ENCODE results near the gene C8A.
A peak's percentile ranks its signal among the peaks of the same experiment; 100 is the strongest.

Gene C8A

DNA sequence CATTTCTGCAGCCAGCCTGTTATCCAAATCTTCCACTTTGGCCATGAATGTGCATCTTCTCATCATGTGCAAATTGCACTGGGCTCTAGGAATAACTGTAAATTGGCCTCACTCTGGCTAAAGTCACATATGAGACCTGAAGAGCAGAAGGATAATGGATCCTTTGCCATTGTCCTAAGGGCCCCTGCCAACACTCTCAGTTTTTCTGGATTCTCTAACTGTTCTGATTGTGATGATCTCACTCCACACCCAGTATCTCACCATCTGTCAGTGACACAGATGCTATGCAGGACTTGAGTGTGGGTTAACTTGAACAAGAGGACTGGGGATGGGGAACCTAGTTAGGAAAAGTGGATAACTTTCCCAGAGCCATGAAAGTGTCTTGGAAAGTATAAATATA lies 26.9 kb upstream of the C8A start:
- TF ChIP-seq GATA1 (IDR thresholded peaks at IDR 0.05; ENCODE audit: low read depth, low read length) (no peak), POLR2A (IDR thresholded peaks at IDR 0.05; ENCODE audit: low read length) (no peak)
- DNase-seq = no peak

- no peak for TF ChIP-seq GATA1 (IDR thresholded peaks at IDR 0.05; ENCODE audit: low read depth, low read length)
- TF ChIP-seq POLR2A (IDR thresholded peaks at IDR 0.05; ENCODE audit: low read length) = no peak
- DNase-seq = no peak
Measured at GRCh38 chr1:56830052-56830451, 24.5 kb upstream of the C8A start.

DNA sequence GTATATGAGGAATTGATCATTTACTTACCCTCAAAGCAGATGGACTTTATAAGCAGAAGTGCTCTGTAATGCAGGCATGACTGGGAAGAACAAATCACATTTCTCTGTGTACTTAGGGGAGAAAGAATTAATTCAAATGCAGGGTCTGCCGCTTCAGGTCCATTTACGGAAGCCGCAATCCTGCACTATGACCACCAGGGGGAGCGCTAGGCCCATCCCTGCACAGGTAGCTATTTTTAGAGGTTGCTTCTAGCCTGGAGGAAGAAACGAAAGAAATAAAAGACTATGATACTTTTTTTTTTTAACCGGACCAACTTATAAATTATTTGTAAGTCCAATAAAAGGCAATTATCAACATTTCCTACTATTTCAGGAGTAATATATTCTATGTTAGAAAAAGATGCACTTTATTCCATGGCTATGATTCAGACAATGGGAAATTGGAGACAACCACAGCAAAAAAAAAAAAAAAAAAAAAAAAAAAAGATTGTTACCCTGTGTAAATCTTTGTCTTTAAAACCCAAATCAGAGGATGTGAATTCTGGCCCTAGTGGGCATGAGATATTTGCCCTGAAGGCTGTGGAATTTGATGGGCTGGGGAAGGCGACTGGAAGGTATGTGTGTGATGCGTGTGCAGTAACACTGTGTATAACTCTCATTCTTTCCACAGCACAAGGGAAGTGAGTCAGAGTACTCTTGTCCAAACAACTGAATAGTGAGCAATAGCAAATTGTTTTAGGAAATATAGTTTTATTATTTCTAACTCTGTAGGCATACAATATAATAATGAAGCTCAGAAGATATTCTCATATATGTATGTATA lies 22.5 kb upstream of the C8A start:
- DNase-seq = peak; percentile 61 to 82
- no peak for TF ChIP-seq GATA1 (IDR thresholded peaks at IDR 0.05; ENCODE audit: low read depth, low read length)
- no peak for TF ChIP-seq POLR2A (IDR thresholded peaks at IDR 0.05; ENCODE audit: low read length)

DNA sequence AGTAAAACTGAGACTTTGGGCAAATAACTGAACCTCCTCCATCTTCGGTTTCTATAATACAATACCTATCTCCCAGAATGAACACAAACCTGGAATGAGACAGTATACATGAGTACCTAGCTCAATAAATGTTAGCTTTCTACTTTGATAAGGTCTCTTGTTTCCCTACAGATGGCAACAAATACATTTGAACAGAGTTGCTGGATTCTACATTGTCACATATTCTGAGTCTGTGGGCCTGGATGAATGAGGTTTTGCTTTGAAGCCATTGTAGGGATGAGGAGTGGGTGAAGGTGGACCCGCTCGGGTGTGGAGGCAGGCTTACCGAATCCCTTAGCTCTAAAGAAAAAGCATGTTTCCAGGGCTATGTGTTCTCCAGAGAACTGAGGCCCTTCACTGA lies 21.5 kb upstream of the C8A start:
- no peak for TF ChIP-seq GATA1 (IDR thresholded peaks at IDR 0.05; ENCODE audit: low read depth, low read length)
- DNase-seq = no peak

GRCh38 chr1:56834137-56834900 lies 20.3 kb upstream of the C8A start:
- DNase-seq = no peak

DNA sequence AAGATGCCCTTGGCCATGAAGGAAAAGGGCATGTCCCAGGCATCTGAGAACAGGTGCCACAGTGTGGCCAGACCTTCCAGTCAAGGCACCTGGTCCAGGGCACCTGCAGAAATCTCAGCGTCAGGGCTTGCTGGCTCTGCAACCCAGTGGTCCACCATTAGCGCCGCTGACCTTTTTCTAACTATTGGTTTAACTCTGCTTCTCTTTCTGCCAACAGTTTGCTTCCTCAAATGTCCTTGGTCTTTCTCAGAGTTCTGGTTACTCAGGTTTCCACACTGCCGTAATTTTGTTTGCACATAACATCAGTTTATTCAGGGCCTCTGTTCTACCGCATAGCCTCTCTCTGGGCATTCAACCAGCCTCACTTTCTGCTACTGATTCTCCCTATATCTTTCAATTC lies 18.9 kb upstream of the C8A start:
- no peak for TF ChIP-seq GATA1 (IDR thresholded peaks at IDR 0.05; ENCODE audit: low read depth, low read length)
- no peak for TF ChIP-seq POLR2A (IDR thresholded peaks at IDR 0.05; ENCODE audit: low read length)
- no peak for DNase-seq

More at GRCh38 chr1:56834137-56834900, 20.3 kb upstream of the C8A start:
- TF ChIP-seq GATA1 (IDR thresholded peaks at IDR 0.05; ENCODE audit: low read depth, low read length) (no peak), POLR2A (IDR thresholded peaks at IDR 0.05; ENCODE audit: low read length) (no peak)

- no peak for DNase-seq
Measured at GRCh38 chr1:56836359-56836758, 18.2 kb upstream of the C8A start.

GRCh38 chr1:56837244-56837939 lies 17.2 kb upstream of the C8A start:
- DNase-seq = no peak
- TF ChIP-seq POLR2A (IDR thresholded peaks at IDR 0.05; ENCODE audit: low read length) = no peak
- no peak for TF ChIP-seq GATA1 (IDR thresholded peaks at IDR 0.05; ENCODE audit: low read depth, low read length)

More at GRCh38 chr1:56836359-56836758, 18.2 kb upstream of the C8A start:
- TF ChIP-seq POLR2A (IDR thresholded peaks at IDR 0.05; ENCODE audit: low read length) (no peak), GATA1 (IDR thresholded peaks at IDR 0.05; ENCODE audit: low read depth, low read length) (no peak)

GRCh38 chr1:56838759-56839158 lies 15.8 kb upstream of the C8A start:
- DNase-seq = no peak
- TF ChIP-seq GATA1 (IDR thresholded peaks at IDR 0.05; ENCODE audit: low read depth, low read length) = no peak

GRCh38 chr1:56843544-56843943 lies 11.1 kb upstream of the C8A start:
- DNase-seq = no peak
- TF ChIP-seq POLR2A (IDR thresholded peaks at IDR 0.05; ENCODE audit: low read length) (no peak), GATA1 (IDR thresholded peaks at IDR 0.05; ENCODE audit: low read depth, low read length) (no peak)

GRCh38 chr1:56844545-56845136 lies 10.0 kb upstream of the C8A start:
- no peak for DNase-seq
- TF ChIP-seq GATA1 (IDR thresholded peaks at IDR 0.05; ENCODE audit: low read depth, low read length) = no peak

GRCh38 chr1:56845343-56845742 lies 9.3 kb upstream of the C8A start:
- no peak for DNase-seq
- TF ChIP-seq POLR2A (IDR thresholded peaks at IDR 0.05; ENCODE audit: low read length) = no peak
- no peak for TF ChIP-seq GATA1 (IDR thresholded peaks at IDR 0.05; ENCODE audit: low read depth, low read length)

DNA sequence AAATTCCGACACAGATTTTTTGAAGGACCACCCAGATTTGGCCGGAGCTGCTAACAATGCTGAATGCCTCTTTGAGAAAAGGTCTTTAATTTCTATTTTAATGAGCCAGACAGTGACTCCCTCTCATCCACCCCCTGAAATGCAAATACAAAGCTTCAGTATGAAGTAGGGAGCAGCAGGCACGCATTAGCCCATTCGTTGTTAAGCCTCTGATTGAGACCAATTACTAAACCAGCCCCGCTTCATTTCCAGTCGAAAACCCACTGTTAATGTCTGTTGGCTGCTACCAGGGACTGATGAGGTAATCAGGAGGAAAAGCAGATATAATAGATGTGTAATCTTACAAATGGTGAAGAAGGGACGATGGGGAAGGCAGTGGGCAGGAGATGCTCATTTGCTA lies 4.8 kb upstream of the C8A start:
- no peak for DNase-seq
- TF ChIP-seq GATA1 (IDR thresholded peaks at IDR 0.05; ENCODE audit: low read depth, low read length) (no peak), POLR2A (IDR thresholded peaks at IDR 0.05; ENCODE audit: low read length) (no peak)

GRCh38 chr1:56850411-56850810 lies 4.2 kb upstream of the C8A start:
- DNase-seq = no peak
- no peak for TF ChIP-seq POLR2A (IDR thresholded peaks at IDR 0.05; ENCODE audit: low read length)
- TF ChIP-seq GATA1 (IDR thresholded peaks at IDR 0.05; ENCODE audit: low read depth, low read length) = no peak

Measured in erythroblast (primary cell).